ENCODE measurements around the gene LARGE1. TPM values are rescaled to one million over a fixed set of nuclear protein-coding genes. Genes with fewer than 3 reads are reported as not detected.

LARGE1 gene
- total and polyA plus RNA-seq, 2 experiments from 2014 or later: 21.2 to 23.6 TPM

GRCh38 chr22:33831651-33832050, 88.6 kb downstream of the LARGE1 start:
- Histone ChIP-seq H3K9me2 (replicated peaks; ENCODE audit: insufficient read depth) (no peaks in the 10 kb centered on the region), H3K9me3 (ENCODE audit: low read depth) (no peaks in the 10 kb centered on the region), H2AFZ (no peak overlapping the region), H3K79me2 (peaks cover 59% of the 10 kb centered on the region), H3K4me3 (no peak overlapping the region), H3K36me3 (replicated peaks; ENCODE audit: insufficient read depth, low read depth) (no peaks in the 10 kb centered on the region), H3K4me2 (no peak overlapping the region), H3K27me3 (no peaks in the 10 kb centered on the region), H3K27ac (no peak overlapping the region), H3K4me1 (ENCODE audit: insufficient read depth) (peaks cover 5% of the 10 kb centered on the region), H4K20me1 (ENCODE audit: insufficient read depth, poor library complexity, severe bottlenecking) (no peaks in the 10 kb centered on the region)
- 74% methylated on average over 5 of the region's 5 CpGs for WGBS (ENCODE audit: low lambda C conversion rate, missing lambda C conversion rate)
- no peak for DNase-seq (ENCODE audit: low spot score)
- TF ChIP-seq EZH2phosphoT487 (IDR thresholded peaks at IDR 0.05; ENCODE audit: low read depth, severe bottlenecking, unreplicated experiment) (no peak), CTCF (IDR thresholded peaks at IDR 0.05; ENCODE audit: poor library complexity) (no peak), EZH2 (IDR thresholded peaks at IDR 0.05; ENCODE audit: borderline replicate concordance) (no peak)

DNA sequence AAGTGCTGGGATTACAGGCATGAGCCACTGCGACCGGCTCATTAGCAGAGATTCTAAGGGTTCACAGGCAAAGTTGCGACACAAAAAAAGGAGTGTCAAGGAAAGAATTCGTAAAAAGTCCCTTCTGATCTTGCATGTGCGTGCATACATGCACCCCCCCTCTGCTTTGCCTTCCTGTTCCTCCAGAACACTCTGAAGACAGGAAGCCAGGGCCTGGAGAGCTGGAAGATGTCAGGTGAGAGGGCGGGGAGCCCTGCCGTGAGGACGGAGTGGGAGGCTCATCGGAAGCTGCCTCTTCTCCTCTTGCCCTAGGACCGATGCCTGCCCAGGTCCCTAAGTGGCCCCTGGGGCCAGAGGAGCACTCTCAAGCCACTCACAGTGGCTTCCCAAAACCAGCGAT, 89.1 kb downstream of the LARGE1 start:
- no peak for TF ChIP-seq EZH2 (IDR thresholded peaks at IDR 0.05; ENCODE audit: borderline replicate concordance)
- no peak for TF ChIP-seq CTCF (IDR thresholded peaks at IDR 0.05; ENCODE audit: poor library complexity)
- no peak for TF ChIP-seq EZH2phosphoT487 (IDR thresholded peaks at IDR 0.05; ENCODE audit: low read depth, severe bottlenecking, unreplicated experiment)
- 76% methylated on average over 11 of the region's 11 CpGs for WGBS (ENCODE audit: low lambda C conversion rate, missing lambda C conversion rate)
- Histone ChIP-seq H2AFZ (no peak overlapping the region), H3K27ac (no peak overlapping the region), H3K9me2 (replicated peaks; ENCODE audit: insufficient read depth) (no peaks in the 10 kb centered on the region), H3K79me2 (peaks cover 57% of the 10 kb centered on the region), H4K20me1 (ENCODE audit: insufficient read depth, poor library complexity, severe bottlenecking) (no peaks in the 10 kb centered on the region), H3K4me2 (no peak overlapping the region), H3K27me3 (no peaks in the 10 kb centered on the region), H3K36me3 (replicated peaks; ENCODE audit: insufficient read depth, low read depth) (no peaks in the 10 kb centered on the region), H3K4me3 (no peak overlapping the region), H3K4me1 (ENCODE audit: insufficient read depth) (peaks cover 5% of the 10 kb centered on the region), H3K9me3 (ENCODE audit: low read depth) (no peaks in the 10 kb centered on the region)
- DNase-seq (ENCODE audit: low spot score): no peak

DNA sequence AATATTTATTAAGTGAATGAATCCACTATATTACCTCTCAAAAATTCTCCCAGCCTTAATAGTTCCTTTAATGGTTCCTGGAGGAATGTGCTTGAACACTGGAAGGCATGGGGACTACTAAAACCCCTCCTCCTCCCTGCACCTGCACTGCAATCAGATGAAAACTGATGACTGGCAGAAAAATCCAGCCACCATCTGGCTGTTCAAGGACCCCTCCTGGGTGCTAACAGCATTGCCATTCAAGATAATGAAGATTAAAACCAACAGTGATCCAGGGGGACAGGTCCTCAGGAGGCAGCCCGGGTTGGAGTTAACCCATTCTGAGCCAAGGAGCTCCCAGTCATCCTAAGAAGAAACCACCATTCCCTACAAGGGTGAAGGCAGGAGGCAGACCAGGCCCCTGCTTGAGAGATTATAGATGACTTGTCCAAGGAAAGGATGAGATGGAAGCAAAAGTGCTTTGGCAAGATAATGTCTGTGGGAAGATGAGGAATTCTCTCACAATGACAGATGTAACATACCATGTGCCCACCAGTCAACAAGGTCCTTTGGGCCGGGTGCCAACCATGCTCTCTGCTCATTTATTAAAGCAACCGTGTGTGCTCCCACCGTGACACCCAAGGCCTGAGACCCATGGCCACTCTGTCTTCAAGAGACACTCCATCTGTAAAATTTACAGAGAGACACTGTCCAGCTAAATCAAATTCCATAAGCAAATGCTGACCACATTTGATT, 90.6 kb downstream of the LARGE1 start:
- no peak for DNase-seq (ENCODE audit: low spot score)
- Histone ChIP-seq H2AFZ (no peak overlapping the region), H3K36me3 (replicated peaks; ENCODE audit: insufficient read depth, low read depth) (no peaks in the 10 kb centered on the region), H4K20me1 (ENCODE audit: insufficient read depth, poor library complexity, severe bottlenecking) (no peaks in the 10 kb centered on the region), H3K9me2 (replicated peaks; ENCODE audit: insufficient read depth) (no peaks in the 10 kb centered on the region), H3K27ac (no peak overlapping the region), H3K4me3 (no peak overlapping the region), H3K79me2 (peaks cover 57% of the 10 kb centered on the region), H3K27me3 (no peaks in the 10 kb centered on the region), H3K4me1 (ENCODE audit: insufficient read depth) (peaks cover 2% of the 10 kb centered on the region), H3K4me2 (no peak overlapping the region), H3K9me3 (ENCODE audit: low read depth) (no peaks in the 10 kb centered on the region)
- TF ChIP-seq EZH2phosphoT487 (IDR thresholded peaks at IDR 0.05; ENCODE audit: low read depth, severe bottlenecking, unreplicated experiment): no peak
- no peak for TF ChIP-seq EZH2 (IDR thresholded peaks at IDR 0.05; ENCODE audit: borderline replicate concordance)
- no peak for TF ChIP-seq CTCF (IDR thresholded peaks at IDR 0.05; ENCODE audit: poor library complexity)
- WGBS (ENCODE audit: low lambda C conversion rate, missing lambda C conversion rate): 60% methylated on average over 4 of the region's 4 CpGs

Data from hepatocyte (in vitro differentiated cells).